Amniotic stem cell (primary cell): ENCODE measurements around the gene SORCS2.

Experiments used
- DNase-seq: peaks from one replicate; lab custom pipeline; 2025; lab: John Stamatoyannopoulos, UW

SORCS2 gene

GRCh38 chr4:7736436-7737267, 544.3 kb downstream of the SORCS2 start:
- no peak for DNase-seq

GRCh38 chr4:7737268-7737645, 544.9 kb downstream of the SORCS2 start:
- no peak for DNase-seq

GRCh38 chr4:7737752-7738457, 545.6 kb downstream of the SORCS2 start:
- DNase-seq, result no peak

GRCh38 chr4:7738458-7739076, 546.2 kb downstream of the SORCS2 start:
- DNase-seq, result no peak

- no peak for DNase-seq
Observed at GRCh38 chr4:7739077-7739917, 547.0 kb downstream of the SORCS2 start.

- no peak for DNase-seq
Observed at GRCh38 chr4:7739918-7740865, 547.9 kb downstream of the SORCS2 start.

GRCh38 chr4:7740866-7741525, 548.7 kb downstream of the SORCS2 start:
- no peak for DNase-seq

- DNase-seq, result no peak
Observed at GRCh38 chr4:7741946-7742806, 549.8 kb downstream of the SORCS2 start.

- no peak for DNase-seq
Observed at GRCh38 chr4:7742807-7743280, 550.5 kb downstream of the SORCS2 start.

- DNase-seq, result no peak
Observed at GRCh38 chr4:7744142-7744804, 551.9 kb downstream of the SORCS2 start.

GRCh38 chr4:7745301-7745885, 553.1 kb downstream of the SORCS2 start:
- DNase-seq, result no peak

GRCh38 chr4:7746351-7747061, 554.2 kb downstream of the SORCS2 start:
- DNase-seq, result no peak

- no peak for DNase-seq
Observed at GRCh38 chr4:7747062-7747385, 554.7 kb downstream of the SORCS2 start.

- DNase-seq, result no peak
Observed at GRCh38 chr4:7747566-7747965, 555.2 kb downstream of the SORCS2 start.

GRCh38 chr4:7750523-7750922, 558.2 kb downstream of the SORCS2 start:
- no peak for DNase-seq

- DNase-seq, result no peak
Observed at GRCh38 chr4:7750972-7751371, 558.6 kb downstream of the SORCS2 start.

GRCh38 chr4:7752649-7753048, 560.3 kb downstream of the SORCS2 start:
- DNase-seq, result no peak

- DNase-seq, result no peak
Observed at GRCh38 chr4:7753271-7753670, 560.9 kb downstream of the SORCS2 start.
